NCI-H526 (cell line): ENCODE measurements around the gene LRRC3.
"Not testable (repeated sequence)": the region's sequence is repeated elsewhere in the genome, so short reads cannot be mapped to it uniquely, and the experiment has no call there.

ENCODE experiments used
- DNase-seq, 2 experiments: peaks; one replicate each; lab custom pipeline; 2025; lab: John Stamatoyannopoulos, UW

Gene LRRC3

GRCh38 chr21:44454747-44455523 lies at the start of gene LRRC3:
LRRC3 (plus strand) TSS chr21:44455510; CDS start chr21:44456645, 1,135 bp downstream.
- DNase-seq, result peak; percentile 76 to 96

GRCh38 chr21:44405948-44406872 lies 49.1 kb upstream of the LRRC3 start:
- no peak for DNase-seq

- DNase-seq, result no peak
Observed at GRCh38 chr21:44406953-44407352, 48.4 kb upstream of the LRRC3 start.

- DNase-seq, result no peak
Observed at GRCh38 chr21:44407493-44407892, 47.8 kb upstream of the LRRC3 start.

GRCh38 chr21:44408226-44408625 lies 47.1 kb upstream of the LRRC3 start:
- DNase-seq, result no peak

- no peak for DNase-seq
Observed at GRCh38 chr21:44413566-44414290, 41.6 kb upstream of the LRRC3 start.

- no peak for DNase-seq
Observed at GRCh38 chr21:44414291-44415072, 40.8 kb upstream of the LRRC3 start.

GRCh38 chr21:44415073-44416025 lies 40.0 kb upstream of the LRRC3 start:
- DNase-seq, result no peak

- no peak for DNase-seq
Observed at GRCh38 chr21:44416193-44416592, 39.1 kb upstream of the LRRC3 start.

- not testable (repeated sequence) for DNase-seq
Observed at GRCh38 chr21:44417621-44418107, 37.6 kb upstream of the LRRC3 start.

- DNase-seq, result no peak
Observed at GRCh38 chr21:44418108-44418875, 37.0 kb upstream of the LRRC3 start.

GRCh38 chr21:44418876-44419230 lies 36.5 kb upstream of the LRRC3 start:
- no peak for DNase-seq

- no peak for DNase-seq
Observed at GRCh38 chr21:44419679-44420078, 35.6 kb upstream of the LRRC3 start.

GRCh38 chr21:44420416-44421205 lies 34.7 kb upstream of the LRRC3 start:
- no peak for DNase-seq

GRCh38 chr21:44421901-44422840 lies 33.1 kb upstream of the LRRC3 start:
- no peak for DNase-seq

- DNase-seq, result no peak
Observed at GRCh38 chr21:44423312-44423821, 31.9 kb upstream of the LRRC3 start.

GRCh38 chr21:44423941-44424607 lies 31.2 kb upstream of the LRRC3 start:
- DNase-seq, result no peak
